Measurements from ENCODE around the gene SYTL3.

SYTL3 gene

DNA sequence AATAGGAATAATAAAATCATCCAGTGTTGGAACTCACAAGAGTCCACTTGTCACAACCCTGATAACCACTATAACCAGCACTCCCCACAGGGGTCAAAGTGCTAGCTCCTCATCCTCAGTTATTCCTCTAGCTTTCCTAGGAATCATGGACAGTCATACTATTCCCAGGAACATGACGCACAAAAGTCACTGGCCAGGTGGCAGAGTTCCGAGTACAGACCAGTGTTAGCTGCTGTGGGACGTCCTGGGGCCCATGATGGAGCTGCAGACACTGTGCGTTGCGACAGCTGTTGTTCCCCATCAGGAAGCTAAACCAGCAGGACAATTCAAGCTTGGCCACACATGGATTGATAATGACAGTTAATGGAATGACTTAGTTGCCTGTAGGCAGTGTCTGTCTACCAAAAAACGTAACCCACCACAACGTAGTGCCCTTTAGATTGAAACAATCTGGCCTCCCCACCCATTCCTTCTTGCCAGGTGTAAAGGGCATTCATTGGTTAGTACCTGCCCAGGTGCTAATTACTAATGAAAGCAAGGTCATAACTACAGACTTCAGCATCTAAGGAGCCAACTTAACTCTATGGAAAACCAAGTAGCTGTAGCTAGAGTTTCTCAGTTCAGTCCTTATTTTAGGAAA, 151.9 kb downstream of the SYTL3 start:
- DNase-seq (ENCODE audit: low spot score) = no peak
- in situ Hi-C loops (cut with MboI; ENCODE audit: low sequenced_read_pairs, unreplicated experiment) = no loop called here
- TF ChIP-seq, protein P1, sequence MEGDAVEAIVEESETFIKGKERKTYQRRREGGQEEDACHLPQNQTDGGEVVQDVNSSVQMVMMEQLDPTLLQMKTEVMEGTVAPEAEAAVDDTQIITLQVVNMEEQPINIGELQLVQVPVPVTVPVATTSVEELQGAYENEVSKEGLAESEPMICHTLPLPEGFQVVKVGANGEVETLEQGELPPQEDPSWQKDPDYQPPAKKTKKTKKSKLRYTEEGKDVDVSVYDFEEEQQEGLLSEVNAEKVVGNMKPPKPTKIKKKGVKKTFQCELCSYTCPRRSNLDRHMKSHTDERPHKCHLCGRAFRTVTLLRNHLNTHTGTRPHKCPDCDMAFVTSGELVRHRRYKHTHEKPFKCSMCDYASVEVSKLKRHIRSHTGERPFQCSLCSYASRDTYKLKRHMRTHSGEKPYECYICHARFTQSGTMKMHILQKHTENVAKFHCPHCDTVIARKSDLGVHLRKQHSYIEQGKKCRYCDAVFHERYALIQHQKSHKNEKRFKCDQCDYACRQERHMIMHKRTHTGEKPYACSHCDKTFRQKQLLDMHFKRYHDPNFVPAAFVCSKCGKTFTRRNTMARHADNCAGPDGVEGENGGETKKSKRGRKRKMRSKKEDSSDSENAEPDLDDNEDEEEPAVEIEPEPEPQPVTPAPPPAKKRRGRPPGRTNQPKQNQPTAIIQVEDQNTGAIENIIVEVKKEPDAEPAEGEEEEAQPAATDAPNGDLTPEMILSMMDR (IDR thresholded peaks at IDR 0.05; ENCODE audit: borderline replicate concordance, control extremely low read depth, extremely low read depth, insufficient read depth, missing control alignments) = no peak

DNA sequence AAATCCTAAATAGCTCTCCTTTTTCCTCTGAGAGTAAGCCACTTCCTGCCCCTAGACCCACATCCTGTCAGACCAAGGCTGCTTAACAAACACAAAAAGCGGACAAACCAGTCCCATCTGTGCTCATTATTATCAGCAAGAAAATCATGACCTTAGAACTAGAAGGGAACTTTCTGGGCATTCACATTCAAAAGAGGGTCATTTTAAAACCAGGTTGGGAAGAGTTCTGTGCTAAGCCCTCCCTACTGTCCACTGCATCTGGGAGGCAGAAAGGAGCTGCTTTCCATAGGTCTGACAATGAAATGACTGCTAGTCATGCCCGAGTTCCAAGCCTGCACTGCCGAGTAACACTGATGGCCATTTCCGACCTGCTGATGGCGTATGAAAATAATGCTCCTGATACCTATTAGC, 153.9 kb downstream of the SYTL3 start:
- DNase-seq (ENCODE audit: low spot score) = peak; percentile 58
- TF ChIP-seq, protein P1 (IDR thresholded peaks at IDR 0.05; ENCODE audit: borderline replicate concordance, control extremely low read depth, extremely low read depth, insufficient read depth, missing control alignments) = no peak
- in situ Hi-C loops (cut with MboI; ENCODE audit: low sequenced_read_pairs, unreplicated experiment) = no loop called here

DNA sequence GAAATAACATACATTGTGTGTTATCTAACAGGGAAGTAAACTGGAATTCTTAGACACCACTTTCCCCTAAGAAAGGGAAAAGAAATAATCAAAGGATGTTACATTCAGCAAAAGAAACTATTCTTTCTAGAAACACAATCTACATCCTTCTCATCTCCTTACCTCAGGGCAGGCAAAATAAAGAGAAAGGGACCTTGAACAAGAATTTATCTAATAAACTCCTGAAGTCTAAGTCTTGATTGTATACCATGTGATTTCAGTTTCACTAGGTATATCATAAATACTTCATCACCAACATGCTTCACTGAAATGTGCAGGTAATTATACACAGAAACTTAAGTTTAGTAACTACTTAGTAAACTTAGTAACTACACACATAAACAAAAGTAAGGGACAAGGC, 154.4 kb downstream of the SYTL3 start:
- DNase-seq (ENCODE audit: low spot score) = no peak
- in situ Hi-C loops (cut with MboI; ENCODE audit: low sequenced_read_pairs, unreplicated experiment) = no loop called here
- TF ChIP-seq, protein P1 (IDR thresholded peaks at IDR 0.05; ENCODE audit: borderline replicate concordance, control extremely low read depth, extremely low read depth, insufficient read depth, missing control alignments) = no peak

DNA sequence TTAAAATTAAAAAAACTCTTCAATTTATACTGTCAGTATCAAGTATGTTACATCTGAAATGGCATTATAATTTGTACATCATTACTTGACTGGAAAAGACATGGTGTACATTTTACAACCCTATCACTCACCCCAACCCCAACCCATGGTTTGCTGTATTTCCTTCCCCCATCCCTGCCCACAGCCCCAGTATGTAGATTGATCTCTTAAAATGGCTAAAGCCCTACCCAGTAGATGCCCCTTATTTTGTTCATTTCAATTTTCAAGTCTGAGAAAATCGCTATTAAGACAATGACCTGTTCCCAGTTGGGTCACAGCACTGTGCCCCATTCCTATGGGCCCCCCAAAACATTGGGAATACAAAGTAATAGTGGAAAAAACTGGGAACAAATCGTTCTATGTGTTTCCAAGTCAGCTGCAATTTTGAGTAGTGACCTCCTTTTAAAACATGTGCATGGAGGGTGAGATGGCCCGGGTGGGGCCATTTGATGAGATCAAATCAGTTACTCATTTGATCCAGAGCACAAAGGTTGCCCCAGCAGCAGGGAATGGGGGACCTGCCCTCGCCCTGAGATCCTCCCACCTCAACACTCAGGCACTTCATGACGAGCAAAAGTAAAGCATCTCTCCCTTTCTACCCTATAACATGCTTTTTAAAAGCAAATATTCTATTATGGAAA, 156.0 kb downstream of the SYTL3 start:
- DNase-seq (ENCODE audit: low spot score) = no peak

DNA sequence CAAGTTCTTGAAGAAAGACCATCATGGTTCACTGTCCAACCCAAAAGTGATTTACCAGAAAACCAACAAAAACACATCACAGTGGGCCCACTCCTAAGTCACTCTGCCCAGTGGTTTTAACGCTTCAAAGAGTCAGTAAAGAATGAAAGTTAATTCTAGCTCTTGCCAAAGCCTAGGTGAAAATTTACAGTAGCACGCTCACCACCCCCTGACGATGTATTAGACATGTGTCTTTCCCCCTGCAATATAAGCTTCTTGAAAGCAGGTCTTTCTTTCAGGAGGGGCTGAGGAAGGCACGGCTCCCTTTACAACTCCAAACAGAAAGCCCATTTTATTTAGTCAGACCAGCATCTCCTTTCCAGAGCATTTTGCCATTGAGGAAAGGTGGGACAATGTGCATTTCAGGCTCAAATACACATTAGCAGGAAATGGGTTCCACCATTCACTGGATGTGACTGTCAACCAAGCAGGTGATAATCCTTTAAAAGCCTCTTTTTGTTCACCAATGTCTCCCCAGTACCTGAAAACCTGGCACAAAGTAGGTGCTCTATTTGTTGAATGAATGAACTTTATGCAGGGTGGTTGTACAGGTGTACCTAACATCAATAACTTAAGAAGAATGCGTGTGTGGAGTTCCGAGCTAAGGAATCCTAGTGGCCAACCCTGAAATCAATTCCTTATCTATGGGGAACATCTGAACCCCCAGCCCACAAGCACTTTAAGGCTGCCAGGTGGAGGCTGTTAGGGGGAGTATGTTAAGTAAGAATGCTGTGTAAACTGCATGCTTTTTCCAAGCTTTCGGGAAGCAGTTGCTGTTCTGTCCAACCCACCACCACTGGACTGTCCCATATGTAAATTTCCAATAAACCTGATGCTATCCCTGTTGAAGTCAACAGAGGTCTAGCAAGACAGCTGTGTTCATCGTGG, 157.9 kb downstream of the SYTL3 start:
- in situ Hi-C loops (cut with MboI; ENCODE audit: low sequenced_read_pairs, unreplicated experiment) = no loop called here
- TF ChIP-seq, protein P1 (IDR thresholded peaks at IDR 0.05; ENCODE audit: borderline replicate concordance, control extremely low read depth, extremely low read depth, insufficient read depth, missing control alignments) = no peak
- DNase-seq (ENCODE audit: low spot score) = no peak

More for the DNA sequence above, 156.0 kb downstream of the SYTL3 start:
- in situ Hi-C loops (cut with MboI; ENCODE audit: low sequenced_read_pairs, unreplicated experiment) = no loop called here
- TF ChIP-seq, protein P1 (IDR thresholded peaks at IDR 0.05; ENCODE audit: borderline replicate concordance, control extremely low read depth, extremely low read depth, insufficient read depth, missing control alignments) = no peak

DNA sequence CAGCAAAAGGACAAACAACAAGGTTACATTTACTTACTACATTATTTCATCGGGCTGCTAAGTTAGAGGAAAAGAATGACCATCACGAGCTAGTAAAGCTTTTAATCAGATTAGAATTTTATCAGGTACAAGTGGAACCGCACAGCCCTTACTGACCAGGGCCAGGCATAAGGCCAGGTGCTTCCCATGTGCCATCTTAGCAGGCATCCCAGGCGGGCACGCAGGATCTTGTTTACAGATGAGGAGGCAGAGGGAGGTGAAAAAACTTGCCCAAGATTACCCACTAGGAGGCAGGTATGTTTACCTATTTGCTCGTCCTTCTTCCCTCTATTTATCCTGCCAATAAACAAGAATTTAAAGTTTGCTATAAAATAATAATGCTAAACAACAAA, 158.6 kb downstream of the SYTL3 start:
- in situ Hi-C loops (cut with MboI; ENCODE audit: low sequenced_read_pairs, unreplicated experiment) = no loop called here
- DNase-seq (ENCODE audit: low spot score) = no peak
- TF ChIP-seq, protein P1 (IDR thresholded peaks at IDR 0.05; ENCODE audit: borderline replicate concordance, control extremely low read depth, extremely low read depth, insufficient read depth, missing control alignments) = no peak

Data from GM13976 (cell line).